Transverse colon (tissue), 4 donors: ENCODE results near the gene TOX2. TPM values are rescaled to one million over a fixed set of nuclear protein-coding genes. Genes with fewer than 3 reads are reported as not detected.

ENCODE experiments used
- DNase-seq: peaks from one replicate; pipeline ENCODE4 v3.0.0-alpha.2; 2019
- H3K27ac ChIP-seq, 4 donors: fragments of 200-600 bp; sonication (generic); 2 replicates each; pipeline ENCODE4 v1.5.1; 2016 to 2018; ENCODE audit warnings: inconsistent platforms in 4 of 4
- H3K27me3 ChIP-seq: fragments of 200-600 bp; sonication (generic); 2 replicates; pipeline ENCODE4 v1.5.1; 2017; ENCODE audit warnings: inconsistent platforms
- H3K36me3 ChIP-seq, 4 donors: fragments of 200-600 bp; sonication (generic); 2 replicates each; pipeline ENCODE4 v1.5.1; 2017 to 2019; ENCODE audit warnings: inconsistent platforms in 4 of 4
- H3K4me1 ChIP-seq, 4 donors: fragments of 200-600 bp; sonication (generic); 2 replicates each; pipeline ENCODE4 v1.5.1; 2017 to 2020; ENCODE audit warnings: inconsistent platforms in 4 of 4
- H3K4me3 ChIP-seq, 4 donors: fragments of 200-600 bp; sonication (generic); 1 replicate in 1 of 4; 2 replicates in 3 of 4; pipeline versions ENCODE4 v1.5.1 to v1.6.1; 2017 to 2019; ENCODE audit warnings: inconsistent platforms in 4 of 4
- H3K9me3 ChIP-seq, 2 donors: fragments of 200-600 bp; sonication (generic); 2 replicates each; pipeline ENCODE4 v1.5.1; 2017 to 2019; ENCODE audit warnings: inconsistent platforms in 2 of 2
- CTCF ChIP-seq, 5 experiments: fragments of 200-600 bp in 3 of 5; fragments of 450-650 bp in 2 of 5; sonication (generic) in 3 of 5; IDR thresholded peaks; 1 replicate in 2 of 5; 2 replicates in 3 of 5; pipeline ENCODE4 v1.5.1; 2016 to 2017; ENCODE audit warnings: antibody characterized with exemption in 5 of 5, inconsistent platforms in 3 of 5, mild to moderate bottlenecking in 2 of 5, moderate library complexity in 1 of 5
- EP300 ChIP-seq: sonication (generic); formaldehyde crosslinking; IDR thresholded peaks from one replicate; pipeline ENCODE4 v1.6.1; 2017; ENCODE audit warnings: antibody characterized with exemption, low read depth
- POLR2A ChIP-seq: fragments of 450-650 bp; IDR thresholded peaks from one replicate; pipeline ENCODE4 v1.6.1; 2016; ENCODE audit warnings: antibody characterized with exemption, mild to moderate bottlenecking, moderate library complexity
- POLR2AphosphoS5 ChIP-seq, 3 donors: sonication (generic); formaldehyde crosslinking; IDR thresholded peaks; one replicate each; pipeline ENCODE4 v1.6.1; 2016; ENCODE audit warnings: antibody characterized with exemption in 3 of 3
- WGBS, 2 donors: methylation state at CpG; one replicate each; pipeline ENCODE4 v1.1.5; 2018; ENCODE audit warnings: low coverage in 1 of 2; 5-methylcytosine and 5-hydroxymethylcytosine counted together
- in situ Hi-C, 4 donors: fragments of 200-750 bp; cut with MboI; loops; one replicate each; pipeline versions ENCODE4 v1.15.0 to v1.15.1; 2017; ENCODE audit warnings: low sequenced_read_pairs in 3 of 4, low pct_ligation_motif_present in 1 of 4, low pct_unique_long_range_greater_than_20kb in 1 of 4
- intact Hi-C: fragments of 100-400 bp; cut with DNase I; formaldehyde crosslinking; loops from one replicate; pipeline ENCODE4 v1.15.1; 2023; ENCODE audit warnings: low total_unique reads
- total RNA-seq, 4 donors: library from RNA; depleted of rRNA; stranded (reverse); fragments of >200 nt; gene quantifications; one replicate each; pipeline ENCODE4 v1.1.0, GENCODE V29; 2016

Gene TOX2
- total RNA-seq, 4 donors from 2014 or later: 1.5 to 15.7 (median 6.8) TPM

GRCh38 chr20:44099832-44100231 lies 185.2 kb downstream of the TOX2 start:
- intact Hi-C loops: no loop called here
- WGBS, 2 donors: 64 to 76% methylated on average over 7 of the region's 7 CpGs
- DNase-seq: no peak
- Histone ChIP-seq H3K4me3 (no peak overlapping the region), H3K9me3 (no peaks in the 10 kb centered on the region), H3K27ac (no peak overlapping the region), H3K36me3 (no peaks in the 10 kb centered on the region), H3K27me3 (peaks cover 18% of the 10 kb centered on the region), H3K4me1 (no peaks in the 10 kb centered on the region)
- in situ Hi-C loops: loop anchor here in 3 of 4 donors (25.0 kb wide), 4 partner anchors 212 to 663 kb away; partner anchors contain the start of genes FITM2 (in 1 of the 3) and SRSF6 (in 1 of the 3)
- TF ChIP-seq POLR2AphosphoS5 (IDR thresholded peaks at IDR 0.05) (no peak), EP300 (no peak), CTCF (IDR thresholded peaks at IDR 0.05) (no peak), POLR2A (no peak)

GRCh38 chr20:44102582-44102981 lies 187.9 kb downstream of the TOX2 start:
- TF ChIP-seq CTCF (IDR thresholded peaks at IDR 0.05): no peak
- no peak for TF ChIP-seq EP300
- TF ChIP-seq POLR2A: no peak
- intact Hi-C loops: no loop called here
- no peaks in the 10 kb centered on the region for H3K4me1 ChIP-seq
- no peaks in the 10 kb centered on the region for H3K9me3 ChIP-seq
- peaks cover 18% of the 10 kb centered on the region for H3K27me3 ChIP-seq
- H3K36me3 ChIP-seq: no peaks in the 10 kb centered on the region
- 76 to 94% methylated on average over 1 of the region's 1 CpG for WGBS, 2 donors
- in situ Hi-C loops: loop anchor here in 1 of 4 donors (25.0 kb wide), 1 partner anchor 210 kb away; the partner anchor contains the start of gene FITM2
- no peak overlapping the region for H3K27ac ChIP-seq
- no peak for DNase-seq
- H3K4me3 ChIP-seq: no peak overlapping the region

GRCh38 chr20:44104798-44105517 lies 190.3 kb downstream of the TOX2 start:
- peaks cover 0 to 4% of the 10 kb centered on the region in 2 donors for H3K9me3 ChIP-seq
- in situ Hi-C loops (loop anchor here in 1 of 4 donors (25.0 kb wide), 1 partner anchor 207 kb away; the partner anchor contains the start of gene FITM2), intact Hi-C loops (no loop called here)
- no peak overlapping the region for H3K4me3 ChIP-seq
- DNase-seq: no peak
- 50 to 53% methylated on average over 4 to 7 of the region's 7 CpGs for WGBS, 2 donors
- no peaks in the 10 kb centered on the region for H3K36me3 ChIP-seq
- H3K27me3 ChIP-seq: peaks cover 25% of the 10 kb centered on the region
- no peaks in the 10 kb centered on the region for H3K4me1 ChIP-seq
- TF ChIP-seq POLR2A (no peak), CTCF (IDR thresholded peaks at IDR 0.05) (no peak), POLR2AphosphoS5 (IDR thresholded peaks at IDR 0.05) (no peak), EP300 (no peak)
- no peak overlapping the region for H3K27ac ChIP-seq

- Histone ChIP-seq H3K36me3 (no peaks in the 10 kb centered on the region), H3K9me3 (peaks cover 0 to 4% of the 10 kb centered on the region in 2 donors), H3K27ac (no peak overlapping the region), H3K4me3 (no peak overlapping the region), H3K4me1 (peaks cover 0 to 3% (median 0%) of the 10 kb centered on the region in 4 donors), H3K27me3 (peaks cover 26% of the 10 kb centered on the region)
- no peak for DNase-seq
- 80 to 84% methylated on average over 1 to 5 of the region's 5 CpGs for WGBS, 2 donors
- intact Hi-C loops: no loop called here
- TF ChIP-seq EP300 (no peak), POLR2A (no peak), CTCF (IDR thresholded peaks at IDR 0.05) (no peak), POLR2AphosphoS5 (IDR thresholded peaks at IDR 0.05) (no peak)
- in situ Hi-C loops: loop anchor here in 1 of 4 donors (25.0 kb wide), 1 partner anchor 206 kb away; the partner anchor contains the start of gene FITM2
These were observed 192.0 kb downstream of the TOX2 start for GRCh38 chr20:44106615-44107014.
